Endothelial cell of umbilical vein (primary cell): ENCODE data around the gene ZNF678. TPM values are rescaled to one million over a fixed set of nuclear protein-coding genes. Genes with fewer than 3 reads are reported as not detected.

ENCODE experiments used
- BruUV-seq: library from RNA; stranded (reverse); fragments of 400-500 nt; replicated peaks from 2 replicates; lab custom pipeline; 2021; lab: Mats Ljungman, UMichigan
- CTCF ChIA-PET: fragments of 300-600, 350-600 bp; sonication (Branson Sonifier 250); formaldehyde crosslinking; loops from one replicate; lab custom pipeline; 2021; ENCODE audit warnings: antibody characterized with exemption, inconsistent platforms; lab: Charles Lee
- POLR2A ChIA-PET: fragments of 300-600, 350-600 bp; sonication (Branson Sonifier 250); formaldehyde crosslinking; loops from one replicate; lab custom pipeline; 2021; ENCODE audit warnings: antibody characterized with exemption, inconsistent platforms; lab: Charles Lee
- DNase-seq: peaks from one replicate; pipeline ENCODE4 v3.0.0-alpha.2; 2011; ENCODE audit warnings: low read depth, low spot score
- FAIRE-seq: peaks from 2 replicates; lab custom pipeline; 2011; peaks lifted over from hg19 to GRCh38; lab: Jason Lieb, UNC
- H2AFZ ChIP-seq: 2 replicates; pipeline ENCODE4 v1.6.0; 2012; ENCODE audit warnings: low read depth, low read length, control low read depth, inconsistent platforms
- H3K27ac ChIP-seq: 2 replicates; pipeline ENCODE4 v1.5.1; 2011; ENCODE audit warnings: low read depth, mild to moderate bottlenecking, control low read depth, low read length, moderate library complexity; ENCODE audit not compliant: insufficient read depth
- H3K27me3 ChIP-seq, 2 experiments: 2 replicates each; pipeline versions ENCODE4 v1.6.0 to v1.6.1; 2011; ENCODE audit warnings: low read length in 2 of 2, mixed read lengths in 1 of 2; ENCODE audit not compliant: control insufficient read depth in 2 of 2, insufficient read depth in 2 of 2
- H3K36me3 ChIP-seq, 2 experiments: 2 replicates in 1 of 2; 3 replicates in 1 of 2; pipeline ENCODE4 v1.5.1; 2011; ENCODE audit warnings: low read length in 2 of 2, mild to moderate bottlenecking in 1 of 2, moderate library complexity in 1 of 2; ENCODE audit not compliant: control insufficient read depth in 2 of 2, insufficient read depth in 2 of 2; ENCODE audit errors: extremely low read depth in 1 of 2
- H3K4me1 ChIP-seq: 3 replicates; pipeline ENCODE4 v1.5.1; 2011; ENCODE audit warnings: mild to moderate bottlenecking, low read length; ENCODE audit not compliant: control insufficient read depth, insufficient read depth; ENCODE audit errors: extremely low read depth
- H3K4me2 ChIP-seq: 2 replicates; pipeline ENCODE4 v1.6.1; 2011; ENCODE audit warnings: low read length, control low read depth, mixed read lengths; ENCODE audit not compliant: insufficient read depth
- H3K4me3 ChIP-seq, 3 experiments: fragments of 200-600 bp in 1 of 3; sonication (generic), shearing (Covaris generic) in 1 of 3; replicated peaks in 1 of 3; 2 replicates each; pipeline ENCODE4 v1.5.1; 2011 to 2016; ENCODE audit warnings: control low read depth in 3 of 3, low read length in 3 of 3, mild to moderate bottlenecking in 2 of 3, inconsistent platforms in 1 of 3, low read depth in 1 of 3, moderate library complexity in 1 of 3; ENCODE audit not compliant: insufficient read depth in 1 of 3
- H3K79me2 ChIP-seq: 2 replicates; pipeline ENCODE4 v1.6.0; 2012; ENCODE audit warnings: low read length, inconsistent platforms; ENCODE audit not compliant: control insufficient read depth, insufficient read depth
- H3K9ac ChIP-seq: replicated peaks from 2 replicates; pipeline ENCODE3; 2011; ENCODE audit warnings: low read length, control low read depth; ENCODE audit not compliant: insufficient read depth; ENCODE audit errors: extremely low read depth
- H3K9me1 ChIP-seq: replicated peaks from 3 replicates; pipeline ENCODE4 v1.6.0; 2011; ENCODE audit warnings: mild to moderate bottlenecking, low read length; ENCODE audit not compliant: control insufficient read depth, insufficient read depth; ENCODE audit errors: extremely low read depth
- H3K9me3 ChIP-seq: replicated peaks from 2 replicates; pipeline ENCODE4 v1.5.1; 2012; ENCODE audit warnings: low read length, inconsistent platforms; ENCODE audit not compliant: control insufficient read depth, insufficient read depth
- H4K20me1 ChIP-seq: replicated peaks from 2 replicates; pipeline ENCODE3; 2011; ENCODE audit warnings: mild to moderate bottlenecking, low read length; ENCODE audit not compliant: control insufficient read depth, insufficient read depth; ENCODE audit errors: extremely low read depth
- EZH2 ChIP-seq: IDR thresholded peaks from 2 replicates; pipeline ENCODE4 v1.6.1; 2012; ENCODE audit warnings: borderline replicate concordance, low read depth, mild to moderate bottlenecking, moderate library complexity, low read length, inconsistent platforms; ENCODE audit not compliant: severe bottlenecking
- FOS ChIP-seq: IDR thresholded peaks from 2 replicates; pipeline ENCODE4 v1.6.1; 2011; ENCODE audit warnings: mild to moderate bottlenecking, low read length, moderate library complexity, borderline replicate concordance; ENCODE audit not compliant: insufficient read depth
- GATA2 ChIP-seq: IDR thresholded peaks from 2 replicates; pipeline ENCODE4 v1.7.0; 2011; ENCODE audit warnings: low read depth, mild to moderate bottlenecking, moderate library complexity, mixed read lengths, low read length; ENCODE audit not compliant: insufficient read length, insufficient read depth
- JUN ChIP-seq: IDR thresholded peaks from 2 replicates; pipeline ENCODE4 v1.6.1; 2011; ENCODE audit warnings: borderline replicate concordance, low read depth; ENCODE audit not compliant: insufficient read length, insufficient read depth
- MYC ChIP-seq: IDR thresholded peaks from one replicate; pipeline ENCODE4 v1.6.1; 2011; ENCODE audit warnings: mild to moderate bottlenecking, low read depth, low read length
- POLR2A ChIP-seq: IDR thresholded peaks from 2 replicates; pipeline ENCODE4 v1.6.1; 2012; ENCODE audit warnings: low read depth, mild to moderate bottlenecking, control low read depth, low read length
- POLR2AphosphoS5 ChIP-seq: IDR thresholded peaks from 2 replicates; pipeline ENCODE4 v1.6.1; 2012; ENCODE audit warnings: low read depth, mild to moderate bottlenecking, control low read depth, low read length, moderate library complexity; ENCODE audit not compliant: insufficient read depth
- dilution Hi-C: fragments of 300-500 bp; cut with MboI; formaldehyde crosslinking; loops from one replicate; pipeline ENCODE4 v1.15.0; 2019; ENCODE audit warnings: low sequenced_read_pairs; ENCODE audit not compliant: extremely low pct_ligation_motif_present
- intact Hi-C: fragments of 100-400 bp; cut with micrococcal nuclease; formaldehyde crosslinking; loops from one replicate; pipeline ENCODE4 v1.10.0; 2022
- polyA plus RNA-seq, 4 experiments: library from polyadenylated mRNA; depleted of rRNA in 3 of 4; stranded (reverse) in 3 of 4; unstranded in 1 of 4; fragments of >200 nt; gene quantifications; 2 replicates each; pipeline versions ENCODE4 v1.2.1 to v1.2.3, GENCODE V29; 2011 to 2012; ENCODE audit warnings: missing spikeins in 1 of 4
- total RNA-seq: library from RNA; stranded (reverse); gene quantifications from 2 replicates; pipeline ENCODE4 v1.2.3, GENCODE V29; 2021
- TF ChIP-seq, protein P1 (sequence below), 2 donors: IDR thresholded peaks; 1 replicate in 1 of 2; 2 replicates in 1 of 2; pipeline ENCODE4 v1.5.1; 2011; ENCODE audit warnings: low read length in 2 of 2, mild to moderate bottlenecking in 2 of 2, moderate library complexity in 2 of 2, control low read depth in 1 of 2, inconsistent platforms in 1 of 2, low read depth in 1 of 2; ENCODE audit not compliant: insufficient read depth in 1 of 2; ENCODE audit errors: extremely low read depth in 1 of 2
- TF ChIP-seq, protein P2 (sequence below): IDR thresholded peaks from 2 replicates; pipeline ENCODE4 v1.6.1; 2011; ENCODE audit not compliant: insufficient read depth, insufficient read length

Gene ZNF678
- total and polyA plus RNA-seq, 2 donors (not counting 3 experiments of a cell fraction or from before 2014, with no cell fraction given) = 2.1 to 7.7 TPM

DNA sequence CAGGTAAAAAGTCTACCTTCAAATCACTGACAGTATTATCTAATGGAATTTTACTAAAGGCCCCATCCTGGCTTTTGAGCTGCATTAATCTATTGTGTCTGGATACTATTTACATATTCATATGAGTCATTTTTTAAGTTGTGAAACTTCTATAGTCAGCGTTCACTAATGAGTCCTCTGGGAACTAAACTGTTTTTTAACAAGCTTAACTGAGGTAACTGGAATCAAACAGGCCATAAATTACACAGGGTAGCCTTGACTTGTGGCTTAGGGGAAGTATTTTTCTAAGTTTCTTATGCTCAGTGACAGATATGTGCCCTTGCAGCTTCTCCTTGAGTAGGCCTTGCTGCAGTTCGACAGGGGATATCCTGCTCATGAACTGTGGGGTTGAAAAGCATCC lies 102.9 kb downstream of the ZNF678 start:
- ChIA-PET CTCF (no interaction called here), POLR2A (no interaction called here)
- H3K27me3 ChIP-seq = no peaks in the 10 kb centered on the region
- FAIRE-seq (no peak), DNase-seq (no peak)
- TF ChIP-seq EZH2 = no peak
- no peak for TF ChIP-seq FOS
- no peak for TF ChIP-seq POLR2A
- TF ChIP-seq, protein P1, sequence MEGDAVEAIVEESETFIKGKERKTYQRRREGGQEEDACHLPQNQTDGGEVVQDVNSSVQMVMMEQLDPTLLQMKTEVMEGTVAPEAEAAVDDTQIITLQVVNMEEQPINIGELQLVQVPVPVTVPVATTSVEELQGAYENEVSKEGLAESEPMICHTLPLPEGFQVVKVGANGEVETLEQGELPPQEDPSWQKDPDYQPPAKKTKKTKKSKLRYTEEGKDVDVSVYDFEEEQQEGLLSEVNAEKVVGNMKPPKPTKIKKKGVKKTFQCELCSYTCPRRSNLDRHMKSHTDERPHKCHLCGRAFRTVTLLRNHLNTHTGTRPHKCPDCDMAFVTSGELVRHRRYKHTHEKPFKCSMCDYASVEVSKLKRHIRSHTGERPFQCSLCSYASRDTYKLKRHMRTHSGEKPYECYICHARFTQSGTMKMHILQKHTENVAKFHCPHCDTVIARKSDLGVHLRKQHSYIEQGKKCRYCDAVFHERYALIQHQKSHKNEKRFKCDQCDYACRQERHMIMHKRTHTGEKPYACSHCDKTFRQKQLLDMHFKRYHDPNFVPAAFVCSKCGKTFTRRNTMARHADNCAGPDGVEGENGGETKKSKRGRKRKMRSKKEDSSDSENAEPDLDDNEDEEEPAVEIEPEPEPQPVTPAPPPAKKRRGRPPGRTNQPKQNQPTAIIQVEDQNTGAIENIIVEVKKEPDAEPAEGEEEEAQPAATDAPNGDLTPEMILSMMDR (IDR thresholded peaks at IDR 0.05; ENCODE audit: extremely low read depth in 1 of 2, insufficient read depth in 1 of 2, low read depth in 1 of 2, low read length in 2 of 2) = no peak
- TF ChIP-seq POLR2AphosphoS5 = no peak
- no peak for TF ChIP-seq JUN
- no peak overlapping the region for H3K9ac ChIP-seq
- no peak overlapping the region for H2AFZ ChIP-seq
- H3K4me1 ChIP-seq = no peaks in the 10 kb centered on the region
- no peaks in the 10 kb centered on the region for H3K36me3 ChIP-seq
- BruUV-seq = no TSS peak
- no peaks in the 10 kb centered on the region for H4K20me1 ChIP-seq
- H3K4me3 ChIP-seq = no peak overlapping the region
- H3K4me2 ChIP-seq = no peak overlapping the region
- no peak overlapping the region for H3K27ac ChIP-seq
- peaks cover 9% of the 10 kb centered on the region for H3K9me3 ChIP-seq
- H3K9me1 ChIP-seq = no peaks in the 10 kb centered on the region
- intact Hi-C loops (no loop called here), dilution Hi-C loops (no loop called here)
- H3K79me2 ChIP-seq = no peaks in the 10 kb centered on the region

DNA sequence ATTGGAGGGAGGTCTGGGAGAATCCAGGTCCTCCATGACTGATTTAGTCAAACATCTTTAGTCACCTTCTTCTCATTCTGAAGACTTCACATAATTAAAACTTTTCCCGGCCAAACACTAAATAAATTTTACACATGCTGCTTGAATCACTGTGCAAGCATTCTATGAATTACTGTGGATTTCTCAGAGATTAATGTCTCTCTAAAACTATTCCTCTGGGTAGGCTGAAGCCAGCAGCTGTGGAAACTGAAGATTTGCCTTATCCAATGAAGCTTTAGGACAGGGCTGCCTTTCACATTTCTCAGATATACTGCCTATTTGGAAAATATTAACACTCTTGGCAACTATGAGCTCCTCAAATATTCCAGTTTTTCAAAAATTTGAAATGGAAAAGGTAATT lies 110.1 kb downstream of the ZNF678 start:
- DNase-seq = no peak
- intact Hi-C loops = no loop called here
- Histone ChIP-seq H3K4me3 (no peak overlapping the region), H3K36me3 (no peaks in the 10 kb centered on the region), H3K27ac (no peak overlapping the region), H4K20me1 (no peaks in the 10 kb centered on the region), H3K9me1 (no peaks in the 10 kb centered on the region), H3K27me3 (no peaks in the 10 kb centered on the region), H3K4me2 (no peak overlapping the region), H3K9ac (no peak overlapping the region), H3K4me1 (no peaks in the 10 kb centered on the region), H2AFZ (no peak overlapping the region), H3K9me3 (no peaks in the 10 kb centered on the region), H3K79me2 (no peaks in the 10 kb centered on the region)
- POLR2A ChIA-PET = no interaction called here
- dilution Hi-C loops = no loop called here
- no TSS peak for BruUV-seq
- CTCF ChIA-PET = no interaction called here
- FAIRE-seq = no peak
- no peak for TF ChIP-seq GATA2
- TF ChIP-seq EZH2 = no peak
- TF ChIP-seq, protein P2, sequence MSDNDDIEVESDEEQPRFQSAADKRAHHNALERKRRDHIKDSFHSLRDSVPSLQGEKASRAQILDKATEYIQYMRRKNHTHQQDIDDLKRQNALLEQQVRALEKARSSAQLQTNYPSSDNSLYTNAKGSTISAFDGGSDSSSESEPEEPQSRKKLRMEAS = no peak
- no peak for TF ChIP-seq POLR2AphosphoS5
- TF ChIP-seq, protein P1 (IDR thresholded peaks at IDR 0.05; ENCODE audit: extremely low read depth in 1 of 2, insufficient read depth in 1 of 2, low read depth in 1 of 2, low read length in 2 of 2) = no peak
- no peak for TF ChIP-seq JUN
- no peak for TF ChIP-seq FOS
- TF ChIP-seq POLR2A = no peak
- no peak for TF ChIP-seq MYC
